HEK293 (cell line): ENCODE results near the gene XIRP2.

Experiments used
- CTCF ChIA-PET: fragments of 350-600 bp; formaldehyde crosslinking; extraction: SDS; loops from one replicate; lab custom pipeline; 2021; ENCODE audit warnings: antibody characterized with exemption; lab: Yijun Ruan, JAX
- POLR2A ChIA-PET: fragments of 300-600 bp; formaldehyde crosslinking; extraction: SDS; loops from one replicate; lab custom pipeline; 2020; ENCODE audit warnings: antibody characterized with exemption, inconsistent platforms; lab: Yijun Ruan, JAX
- H3K27ac ChIP-seq: fragments of 200-500 bp; sonication (Bioruptor generic); 2 replicates; pipeline ENCODE4 v1.5.1; 2014; ENCODE audit warnings: low read depth, low read length, control low read depth, inconsistent platforms; ENCODE audit errors: extremely low read depth
- H3K36me3 ChIP-seq, 2 experiments: fragments of 200-500 bp in 1 of 2; sonication (Bioruptor generic) in 1 of 2; 1 replicate in 1 of 2; 2 replicates in 1 of 2; pipeline ENCODE4 v1.5.1; 2014 to 2017; ENCODE audit warnings: inconsistent platforms in 2 of 2, low read length in 2 of 2; ENCODE audit not compliant: control insufficient read depth in 2 of 2, insufficient read depth in 1 of 2
- H3K4me1 ChIP-seq: fragments of 200-500 bp; sonication (Bioruptor generic); 2 replicates; pipeline ENCODE4 v1.5.1; 2014; ENCODE audit warnings: mild to moderate bottlenecking, low read length, inconsistent platforms; ENCODE audit not compliant: control insufficient read depth, insufficient read depth
- H3K4me3 ChIP-seq: 2 replicates; pipeline ENCODE4 v1.5.1; 2011; ENCODE audit warnings: low read depth, mild to moderate bottlenecking, control low read depth, low read length, moderate library complexity
- H3K9me3 ChIP-seq: fragments of 200-500 bp; sonication (Bioruptor generic); 2 replicates; pipeline ENCODE4 v1.5.1; 2014; ENCODE audit warnings: low read depth, low read length, inconsistent platforms; ENCODE audit not compliant: control insufficient read depth, insufficient read depth
- BCL11B ChIP-seq: fragments of 450-650 bp; formaldehyde crosslinking; IDR thresholded peaks from 2 replicates; pipeline ENCODE4 v1.5.1; 2016; ENCODE audit warnings: low read depth, missing biosample characterization, missing genetic modification characterization
- MZF1 ChIP-seq: fragments of 450-650 bp; formaldehyde crosslinking; IDR thresholded peaks from 2 replicates; pipeline ENCODE4 v1.5.1; 2017; ENCODE audit warnings: missing biosample characterization, missing genetic modification characterization, borderline replicate concordance
- RBAK ChIP-seq: fragments of 450-650 bp; formaldehyde crosslinking; IDR thresholded peaks from 2 replicates; pipeline ENCODE4 v1.5.1; 2016; ENCODE audit warnings: missing biosample characterization, missing genetic modification characterization
- SCRT1 ChIP-seq: fragments of 450-650 bp; formaldehyde crosslinking; IDR thresholded peaks from 2 replicates; pipeline ENCODE4 v1.5.1; 2016; ENCODE audit warnings: missing biosample characterization, missing genetic modification characterization, borderline replicate concordance
- ZBTB21 ChIP-seq: fragments of 450-650 bp; formaldehyde crosslinking; IDR thresholded peaks from 2 replicates; pipeline ENCODE4 v1.5.1; 2017; ENCODE audit warnings: missing biosample characterization, missing genetic modification characterization
- ZBTB48 ChIP-seq: fragments of 450-650 bp; formaldehyde crosslinking; IDR thresholded peaks from 2 replicates; pipeline ENCODE4 v1.5.1; 2016; ENCODE audit warnings: missing biosample characterization, missing genetic modification characterization
- ZEB2 ChIP-seq: fragments of 450-650 bp; formaldehyde crosslinking; IDR thresholded peaks from 2 replicates; pipeline ENCODE4 v1.5.1; 2016; ENCODE audit warnings: missing biosample characterization, missing genetic modification characterization
- ZFP41 ChIP-seq: fragments of 450-650 bp; formaldehyde crosslinking; IDR thresholded peaks from 2 replicates; pipeline ENCODE4 v1.5.1; 2016; ENCODE audit warnings: missing biosample characterization, missing genetic modification characterization, borderline replicate concordance
- ZNF10 ChIP-seq: fragments of 450-650 bp; formaldehyde crosslinking; IDR thresholded peaks from 2 replicates; pipeline ENCODE4 v1.5.1; 2017; ENCODE audit warnings: missing biosample characterization, missing genetic modification characterization
- ZNF121 ChIP-seq: fragments of 450-650 bp; formaldehyde crosslinking; IDR thresholded peaks from 2 replicates; pipeline ENCODE4 v1.5.1; 2016; ENCODE audit warnings: missing biosample characterization, missing genetic modification characterization
- ZNF155 ChIP-seq: fragments of 450-650 bp; formaldehyde crosslinking; IDR thresholded peaks from 2 replicates; pipeline ENCODE4 v1.5.1; 2016; ENCODE audit warnings: missing biosample characterization, missing genetic modification characterization
- ZNF169 ChIP-seq: fragments of 450-650 bp; formaldehyde crosslinking; IDR thresholded peaks from 2 replicates; pipeline ENCODE4 v1.5.1; 2016; ENCODE audit warnings: missing biosample characterization, missing genetic modification characterization
- ZNF239 ChIP-seq: fragments of 450-650 bp; formaldehyde crosslinking; IDR thresholded peaks from 2 replicates; pipeline ENCODE4 v1.5.1; 2016; ENCODE audit warnings: missing biosample characterization, missing genetic modification characterization
- ZNF248 ChIP-seq: fragments of 450-650 bp; formaldehyde crosslinking; IDR thresholded peaks from 2 replicates; pipeline ENCODE4 v1.5.1; 2017; ENCODE audit warnings: missing biosample characterization, missing genetic modification characterization
- ZNF335 ChIP-seq: fragments of 450-650 bp; formaldehyde crosslinking; conservative IDR thresholded peaks from 2 replicates; pipeline ENCODE4 v1.5.1; 2016; ENCODE audit warnings: missing biosample characterization, missing genetic modification characterization
- ZNF366 ChIP-seq: fragments of 450-650 bp; formaldehyde crosslinking; conservative IDR thresholded peaks from 2 replicates; pipeline ENCODE4 v1.5.1; 2016; ENCODE audit warnings: missing biosample characterization, missing genetic modification characterization
- ZNF37A ChIP-seq: fragments of 450-650 bp; IDR thresholded peaks from 2 replicates; pipeline ENCODE4 v1.5.1; 2018; ENCODE audit warnings: missing biosample characterization, missing genetic modification characterization
- ZNF473 ChIP-seq: fragments of 450-650 bp; formaldehyde crosslinking; IDR thresholded peaks from 2 replicates; pipeline ENCODE4 v1.5.1; 2017; ENCODE audit warnings: missing biosample characterization, missing genetic modification characterization
- ZNF48 ChIP-seq: fragments of 450-650 bp; formaldehyde crosslinking; IDR thresholded peaks from 2 replicates; pipeline ENCODE4 v1.5.1; 2016; ENCODE audit warnings: missing biosample characterization, missing genetic modification characterization
- ZNF658 ChIP-seq: fragments of 450-650 bp; formaldehyde crosslinking; IDR thresholded peaks from 2 replicates; pipeline ENCODE4; 2016; ENCODE audit warnings: missing biosample characterization, missing genetic modification characterization
- ZNF830 ChIP-seq: fragments of 450-650 bp; IDR thresholded peaks from 2 replicates; pipeline ENCODE4 v1.5.0; 2018; ENCODE audit warnings: missing biosample characterization, missing genetic modification characterization, low read depth, mild to moderate bottlenecking, moderate library complexity
- TF ChIP-seq, protein P1 (sequence below): fragments of 450-650 bp; formaldehyde crosslinking; IDR thresholded peaks from 2 replicates; pipeline ENCODE4 v1.5.1; 2016; ENCODE audit warnings: missing biosample characterization, missing genetic modification characterization
- TF ChIP-seq, protein P2 (sequence below): fragments of 450-650 bp; formaldehyde crosslinking; IDR thresholded peaks from 2 replicates; pipeline ENCODE4 v1.5.1; 2016; ENCODE audit warnings: missing biosample characterization, missing genetic modification characterization
- TF ChIP-seq, protein P3 (sequence below): fragments of 450-650 bp; formaldehyde crosslinking; IDR thresholded peaks from 2 replicates; pipeline ENCODE4 v1.5.1; 2016; ENCODE audit warnings: missing biosample characterization, missing genetic modification characterization
- TF ChIP-seq, protein P4 (sequence below): fragments of 450-650 bp; formaldehyde crosslinking; IDR thresholded peaks from 2 replicates; pipeline ENCODE4 v1.5.1; 2016; ENCODE audit warnings: missing biosample characterization, missing genetic modification characterization
- TF ChIP-seq, protein P5 (sequence below): fragments of 450-650 bp; formaldehyde crosslinking; IDR thresholded peaks from 2 replicates; pipeline ENCODE4 v1.5.1; 2016; ENCODE audit warnings: missing biosample characterization, missing genetic modification characterization
- TF ChIP-seq, protein P6 (sequence below): fragments of 450-650 bp; IDR thresholded peaks from 2 replicates; pipeline ENCODE4 v1.5.1; 2018; ENCODE audit warnings: missing biosample characterization, mild to moderate bottlenecking, missing genetic modification characterization
- TF ChIP-seq, protein P7 (sequence below): fragments of 450-650 bp; formaldehyde crosslinking; IDR thresholded peaks from 2 replicates; pipeline ENCODE4 v1.5.1; 2016; ENCODE audit warnings: missing biosample characterization, missing genetic modification characterization

Gene XIRP2

DNA sequence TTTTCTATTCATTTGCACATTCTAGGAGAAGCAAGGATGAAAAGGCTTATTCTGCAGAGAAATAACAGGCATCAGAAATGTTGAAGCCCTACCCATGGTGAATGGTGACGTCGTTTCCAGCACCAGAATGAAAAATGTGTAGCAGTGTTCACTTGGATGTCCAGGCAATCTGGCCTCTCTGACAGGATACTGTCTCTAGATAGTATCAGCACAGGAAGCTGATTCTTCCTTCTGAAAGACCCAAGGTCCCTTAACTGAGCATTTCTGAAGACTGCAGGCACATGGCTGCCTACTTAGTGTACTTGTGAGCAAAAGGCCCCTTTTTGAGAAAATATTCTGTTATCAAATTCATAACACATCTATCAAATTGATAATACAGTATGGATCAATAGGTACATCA is 234.1 kb downstream of the XIRP2 start:
- CTCF ChIA-PET: interaction anchor here (1.1 kb wide), 1 partner anchor 12 kb away, joined by 4 read pairs; no protein-coding TSS in a partner anchor
- H3K36me3 ChIP-seq: no peaks in the 10 kb centered on the region

DNA sequence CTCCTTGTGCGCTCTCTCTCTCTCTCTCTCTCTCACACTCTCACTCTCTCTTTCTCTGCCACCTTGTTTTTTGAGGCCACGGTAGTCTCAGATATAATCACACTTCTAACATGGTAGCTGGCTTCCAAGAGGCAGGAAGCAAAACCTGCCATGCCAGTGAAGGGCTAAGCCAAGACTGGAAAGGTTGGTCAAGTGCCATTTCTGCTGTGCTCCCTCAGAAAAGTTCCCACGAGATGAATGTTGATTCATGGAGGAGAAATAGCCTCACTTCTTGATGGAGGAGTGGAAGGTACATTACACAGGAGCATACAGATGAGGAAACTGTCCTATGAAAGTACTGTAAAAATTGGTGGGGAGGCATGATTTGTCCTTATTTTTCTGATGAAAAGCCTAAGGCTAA is 237.9 kb downstream of the XIRP2 start:
- H3K4me3 ChIP-seq: no peak overlapping the region
- no peaks in the 10 kb centered on the region for H3K36me3 ChIP-seq
- CTCF ChIA-PET: interaction anchor here (1.3 to 1.7 kb wide), 2 partner anchors 85 to 994 kb away, joined by 3 to 14 read pairs; no protein-coding TSS in a partner anchor
- H3K4me1 ChIP-seq: no peaks in the 10 kb centered on the region
- TF ChIP-seq ZEB2 (tag by site-specific recombination): no peak
- TF ChIP-seq, protein P1, sequence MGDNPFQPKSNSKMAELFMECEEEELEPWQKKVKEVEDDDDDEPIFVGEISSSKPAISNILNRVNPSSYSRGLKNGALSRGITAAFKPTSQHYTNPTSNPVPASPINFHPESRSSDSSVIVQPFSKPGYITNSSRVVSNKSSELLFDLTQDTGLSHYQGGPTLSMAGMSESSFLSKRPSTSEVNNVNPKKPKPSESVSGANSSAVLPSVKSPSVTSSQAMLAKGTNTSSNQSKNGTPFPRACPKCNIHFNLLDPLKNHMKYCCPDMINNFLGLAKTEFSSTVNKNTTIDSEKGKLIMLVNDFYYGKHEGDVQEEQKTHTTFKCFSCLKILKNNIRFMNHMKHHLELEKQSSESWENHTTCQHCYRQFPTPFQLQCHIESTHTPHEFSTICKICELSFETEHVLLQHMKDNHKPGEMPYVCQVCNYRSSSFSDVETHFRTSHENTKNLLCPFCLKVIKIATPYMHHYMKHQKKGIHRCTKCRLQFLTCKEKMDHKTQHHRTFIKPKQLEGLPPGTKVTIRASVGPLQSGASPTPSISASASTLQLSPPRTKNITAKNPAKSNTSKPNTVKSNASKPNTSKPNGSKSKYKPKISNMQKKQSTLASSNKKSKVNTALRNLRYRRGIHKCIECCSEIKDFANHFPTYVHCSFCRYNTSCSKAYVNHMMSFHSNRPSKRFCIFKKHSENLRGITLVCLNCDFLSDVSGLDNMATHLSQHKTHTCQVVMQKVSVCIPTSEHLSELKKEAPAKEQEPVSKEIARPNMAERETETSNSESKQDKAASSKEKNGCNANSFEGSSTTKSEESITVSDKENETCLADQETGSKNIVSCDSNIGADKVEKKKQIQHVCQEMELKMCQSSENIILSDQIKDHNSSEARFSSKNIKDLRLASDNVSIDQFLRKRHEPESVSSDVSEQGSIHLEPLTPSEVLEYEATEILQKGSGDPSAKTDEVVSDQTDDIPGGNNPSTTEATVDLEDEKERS (tag by site-specific recombination): no peak
- TF ChIP-seq MZF1 (tag by site-specific recombination): no peak
- TF ChIP-seq, protein P2, sequence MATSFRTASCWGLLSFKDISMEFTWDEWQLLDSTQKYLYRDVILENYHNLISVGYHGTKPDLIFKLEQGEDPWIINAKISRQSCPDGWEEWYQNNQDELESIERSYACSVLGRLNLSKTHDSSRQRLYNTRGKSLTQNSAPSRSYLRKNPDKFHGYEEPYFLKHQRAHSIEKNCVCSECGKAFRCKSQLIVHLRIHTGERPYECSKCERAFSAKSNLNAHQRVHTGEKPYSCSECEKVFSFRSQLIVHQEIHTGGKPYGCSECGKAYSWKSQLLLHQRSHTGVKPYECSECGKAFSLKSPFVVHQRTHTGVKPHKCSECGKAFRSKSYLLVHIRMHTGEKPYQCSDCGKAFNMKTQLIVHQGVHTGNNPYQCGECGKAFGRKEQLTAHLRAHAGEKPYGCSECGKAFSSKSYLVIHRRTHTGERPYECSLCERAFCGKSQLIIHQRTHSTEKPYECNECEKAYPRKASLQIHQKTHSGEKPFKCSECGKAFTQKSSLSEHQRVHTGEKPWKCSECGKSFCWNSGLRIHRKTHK (tag by site-specific recombination): no peak
- no peak for TF ChIP-seq RBAK (tag by site-specific recombination)
- no peak for TF ChIP-seq ZNF335 (tag by site-specific recombination)
- TF ChIP-seq ZNF155 (tag by site-specific recombination): no peak
- TF ChIP-seq, protein P3, sequence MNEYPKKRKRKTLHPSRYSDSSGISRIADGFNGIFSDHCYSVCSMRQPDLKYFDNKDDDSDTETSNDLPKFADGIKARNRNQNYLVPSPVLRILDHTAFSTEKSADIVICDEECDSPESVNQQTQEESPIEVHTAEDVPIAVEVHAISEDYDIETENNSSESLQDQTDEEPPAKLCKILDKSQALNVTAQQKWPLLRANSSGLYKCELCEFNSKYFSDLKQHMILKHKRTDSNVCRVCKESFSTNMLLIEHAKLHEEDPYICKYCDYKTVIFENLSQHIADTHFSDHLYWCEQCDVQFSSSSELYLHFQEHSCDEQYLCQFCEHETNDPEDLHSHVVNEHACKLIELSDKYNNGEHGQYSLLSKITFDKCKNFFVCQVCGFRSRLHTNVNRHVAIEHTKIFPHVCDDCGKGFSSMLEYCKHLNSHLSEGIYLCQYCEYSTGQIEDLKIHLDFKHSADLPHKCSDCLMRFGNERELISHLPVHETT: no peak
- TF ChIP-seq, all 188 proteins: peak for 0
- Histone ChIP-seq H3K9me3 (no peaks in the 10 kb centered on the region), H3K27ac (no peak overlapping the region)
- POLR2A ChIA-PET: no interaction called here

More for the DNA sequence above, 234.1 kb downstream of the XIRP2 start:
- no peak overlapping the region for H3K4me3 ChIP-seq
- H3K9me3 ChIP-seq: no peaks in the 10 kb centered on the region
- H3K4me1 ChIP-seq: no peaks in the 10 kb centered on the region
- no peak overlapping the region for H3K27ac ChIP-seq
- TF ChIP-seq ZNF830 (tag by site-specific recombination) (no peak), ZNF10 (no peak), SCRT1 (tag by site-specific recombination) (no peak), ZNF48 (tag by site-specific recombination) (no peak), ZNF37A (tag by site-specific recombination) (no peak), ZNF169 (tag by site-specific recombination) (no peak), BCL11B (tag by site-specific recombination) (no peak), ZNF473 (tag by site-specific recombination) (no peak), ZNF366 (tag by site-specific recombination) (no peak), ZNF248 (no peak), ZBTB21 (no peak), ZBTB48 (tag by site-specific recombination) (no peak), ZFP41 (tag by site-specific recombination) (no peak), ZNF239 (tag by site-specific recombination) (no peak), ZNF121 (no peak), ZNF658 (no peak)
- TF ChIP-seq, protein P4, sequence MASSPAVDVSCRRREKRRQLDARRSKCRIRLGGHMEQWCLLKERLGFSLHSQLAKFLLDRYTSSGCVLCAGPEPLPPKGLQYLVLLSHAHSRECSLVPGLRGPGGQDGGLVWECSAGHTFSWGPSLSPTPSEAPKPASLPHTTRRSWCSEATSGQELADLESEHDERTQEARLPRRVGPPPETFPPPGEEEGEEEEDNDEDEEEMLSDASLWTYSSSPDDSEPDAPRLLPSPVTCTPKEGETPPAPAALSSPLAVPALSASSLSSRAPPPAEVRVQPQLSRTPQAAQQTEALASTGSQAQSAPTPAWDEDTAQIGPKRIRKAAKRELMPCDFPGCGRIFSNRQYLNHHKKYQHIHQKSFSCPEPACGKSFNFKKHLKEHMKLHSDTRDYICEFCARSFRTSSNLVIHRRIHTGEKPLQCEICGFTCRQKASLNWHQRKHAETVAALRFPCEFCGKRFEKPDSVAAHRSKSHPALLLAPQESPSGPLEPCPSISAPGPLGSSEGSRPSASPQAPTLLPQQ (tag by site-specific recombination): no peak
- TF ChIP-seq, protein P5, sequence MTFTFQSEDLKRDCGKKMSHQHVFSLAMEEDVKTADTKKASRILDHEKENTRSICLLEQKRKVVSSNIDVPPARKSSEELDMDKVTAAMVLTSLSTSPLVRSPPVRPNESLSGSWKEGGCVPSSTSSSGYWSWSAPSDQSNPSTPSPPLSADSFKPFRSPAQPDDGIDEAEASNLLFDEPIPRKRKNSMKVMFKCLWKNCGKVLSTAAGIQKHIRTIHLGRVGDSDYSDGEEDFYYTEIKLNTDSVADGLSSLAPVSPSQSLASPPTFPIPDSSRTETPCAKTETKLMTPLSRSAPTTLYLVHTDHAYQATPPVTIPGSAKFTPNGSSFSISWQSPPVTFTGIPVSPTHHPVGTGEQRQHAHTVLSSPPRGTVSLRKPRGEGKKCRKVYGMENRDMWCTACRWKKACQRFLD: no peak
- TF ChIP-seq, protein P6, sequence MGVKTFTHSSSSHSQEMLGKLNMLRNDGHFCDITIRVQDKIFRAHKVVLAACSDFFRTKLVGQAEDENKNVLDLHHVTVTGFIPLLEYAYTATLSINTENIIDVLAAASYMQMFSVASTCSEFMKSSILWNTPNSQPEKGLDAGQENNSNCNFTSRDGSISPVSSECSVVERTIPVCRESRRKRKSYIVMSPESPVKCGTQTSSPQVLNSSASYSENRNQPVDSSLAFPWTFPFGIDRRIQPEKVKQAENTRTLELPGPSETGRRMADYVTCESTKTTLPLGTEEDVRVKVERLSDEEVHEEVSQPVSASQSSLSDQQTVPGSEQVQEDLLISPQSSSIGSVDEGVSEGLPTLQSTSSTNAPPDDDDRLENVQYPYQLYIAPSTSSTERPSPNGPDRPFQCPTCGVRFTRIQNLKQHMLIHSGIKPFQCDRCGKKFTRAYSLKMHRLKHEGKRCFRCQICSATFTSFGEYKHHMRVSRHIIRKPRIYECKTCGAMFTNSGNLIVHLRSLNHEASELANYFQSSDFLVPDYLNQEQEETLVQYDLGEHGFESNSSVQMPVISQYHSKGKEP (tag by site-specific recombination): no peak
- TF ChIP-seq, protein P7, sequence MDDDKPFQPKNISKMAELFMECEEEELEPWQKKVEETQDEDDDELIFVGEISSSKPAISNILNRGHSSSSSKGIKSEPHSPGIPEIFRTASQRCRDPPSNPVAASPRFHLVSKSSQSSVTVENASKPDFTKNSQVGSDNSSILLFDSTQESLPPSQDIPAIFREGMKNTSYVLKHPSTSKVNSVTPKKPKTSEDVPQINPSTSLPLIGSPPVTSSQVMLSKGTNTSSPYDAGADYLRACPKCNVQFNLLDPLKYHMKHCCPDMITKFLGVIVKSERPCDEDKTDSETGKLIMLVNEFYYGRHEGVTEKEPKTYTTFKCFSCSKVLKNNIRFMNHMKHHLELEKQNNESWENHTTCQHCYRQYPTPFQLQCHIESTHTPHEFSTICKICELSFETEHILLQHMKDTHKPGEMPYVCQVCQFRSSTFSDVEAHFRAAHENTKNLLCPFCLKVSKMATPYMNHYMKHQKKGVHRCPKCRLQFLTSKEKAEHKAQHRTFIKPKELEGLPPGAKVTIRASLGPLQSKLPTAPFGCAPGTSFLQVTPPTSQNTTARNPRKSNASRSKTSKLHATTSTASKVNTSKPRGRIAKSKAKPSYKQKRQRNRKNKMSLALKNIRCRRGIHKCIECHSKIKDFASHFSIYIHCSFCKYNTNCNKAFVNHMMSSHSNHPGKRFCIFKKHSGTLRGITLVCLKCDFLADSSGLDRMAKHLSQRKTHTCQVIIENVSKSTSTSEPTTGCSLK (tag by site-specific recombination): no peak
- POLR2A ChIA-PET: no interaction called here
